Putamen (tissue), 1 donor: ENCODE measurements around the gene SELENOP.
A peak's percentile ranks its signal among the peaks of the same experiment; 100 is the strongest.
"Not testable (repeated sequence)": the region's sequence is repeated elsewhere in the genome, so short reads cannot be mapped to it uniquely, and the experiment has no call there.

Experiments
- DNase-seq: peaks from one replicate; pipeline ENCODE4 v3.0.0-alpha.2; 2016; ENCODE audit warnings: low spot score

SELENOP gene

GRCh38 chr5:42826757-42827515 is 15.2 kb upstream of the SELENOP start:
- no peak for DNase-seq

GRCh38 chr5:42825422-42826148 is 13.9 kb upstream of the SELENOP start:
- DNase-seq: no peak

GRCh38 chr5:42824347-42824976 is 12.8 kb upstream of the SELENOP start:
- no peak for DNase-seq

- DNase-seq: no peak
Measured at GRCh38 chr5:42822548-42822947, 10.9 kb upstream of the SELENOP start.

- DNase-seq: no peak
Measured at GRCh38 chr5:42819745-42820144, 8.1 kb upstream of the SELENOP start.

GRCh38 chr5:42816546-42816945 is 4.9 kb upstream of the SELENOP start:
- DNase-seq: not testable (repeated sequence)

GRCh38 chr5:42813533-42813932 is 1.8 kb upstream of the SELENOP start:
- no peak for DNase-seq

GRCh38 chr5:42812620-42813019 is 928 bp upstream of the SELENOP start:
- DNase-seq: no peak

- DNase-seq: no peak
Measured at GRCh38 chr5:42810834-42811590, 680 bp downstream of the SELENOP start.

- DNase-seq: no peak
Measured at GRCh38 chr5:42808888-42809611, 2.6 kb downstream of the SELENOP start.

- DNase-seq: peak; percentile 42
Measured at GRCh38 chr5:42807722-42808447, 3.8 kb downstream of the SELENOP start.

- DNase-seq: no peak
Measured at GRCh38 chr5:42806701-42807262, 4.9 kb downstream of the SELENOP start.

- DNase-seq: no peak
Measured at GRCh38 chr5:42806004-42806700, 5.5 kb downstream of the SELENOP start.

- DNase-seq: no peak
Measured at GRCh38 chr5:42804717-42805339, 6.9 kb downstream of the SELENOP start.

- DNase-seq: no peak
Measured at GRCh38 chr5:42801516-42802166, 10.1 kb downstream of the SELENOP start.

- no peak for DNase-seq
Measured at GRCh38 chr5:42800748-42801330, 10.9 kb downstream of the SELENOP start.

- DNase-seq: no peak
Measured at GRCh38 chr5:42799668-42800114, 12.0 kb downstream of the SELENOP start.

GRCh38 chr5:42799241-42799608 is 12.5 kb downstream of the SELENOP start:
- DNase-seq: no peak
